ENCODE measurements around the gene SAMD1.

The SAMD1 gene

GRCh38 chr19:14090509-14091080 lies at the start of gene SAMD1:
Gene SAMD1, minus strand, starts transcription at chr19:14090751.
- DNase-seq: peak; percentile 81

- DNase-seq: no peak
Observed at GRCh38 chr19:14139944-14140343, 49.4 kb upstream of the SAMD1 start.

- DNase-seq: no peak
Observed at GRCh38 chr19:14138576-14139265, 48.2 kb upstream of the SAMD1 start.

- DNase-seq: peak; percentile 98
Observed at GRCh38 chr19:14136509-14137281, 46.1 kb upstream of the SAMD1 start, which contains the start of gene ASF1B. Gene ASF1B, minus strand, starts transcription at chr19:14136589. Its CDS starts 133 bp downstream, at chr19:14136456.

GRCh38 chr19:14135985-14136508 lies 45.5 kb upstream of the SAMD1 start:
- no peak for DNase-seq

- DNase-seq: no peak
Observed at GRCh38 chr19:14135355-14135754, 44.8 kb upstream of the SAMD1 start.

- DNase-seq: no peak
Observed at GRCh38 chr19:14127929-14128509, 37.5 kb upstream of the SAMD1 start.

- DNase-seq: no peak
Observed at GRCh38 chr19:14127176-14127575, 36.6 kb upstream of the SAMD1 start.

GRCh38 chr19:14122924-14123323 lies 32.4 kb upstream of the SAMD1 start:
- DNase-seq: no peak

- no peak for DNase-seq
Observed at GRCh38 chr19:14120497-14120780, 29.9 kb upstream of the SAMD1 start.

GRCh38 chr19:14119644-14120496 lies 29.3 kb upstream of the SAMD1 start:
- no peak for DNase-seq

- no peak for DNase-seq
Observed at GRCh38 chr19:14119146-14119545, 28.6 kb upstream of the SAMD1 start.

GRCh38 chr19:14118165-14119051 lies 27.9 kb upstream of the SAMD1 start:
- peak; percentile 22 for DNase-seq

GRCh38 chr19:14117668-14118164 lies 27.2 kb upstream of the SAMD1 start, which contains the start of gene PRKACA:
Gene PRKACA, minus strand, starts transcription at chr19:14117762. Its CDS starts 215 bp downstream, at chr19:14117547.
- peak; percentile 99 for DNase-seq

GRCh38 chr19:14116918-14117578 lies 26.5 kb upstream of the SAMD1 start:
- peak; percentile 25 for DNase-seq

GRCh38 chr19:14116525-14116917 lies 26.0 kb upstream of the SAMD1 start:
- DNase-seq: no peak

GRCh38 chr19:14115756-14116155 lies 25.2 kb upstream of the SAMD1 start:
- DNase-seq: no peak

GRCh38 chr19:14114854-14115253 lies 24.3 kb upstream of the SAMD1 start:
- DNase-seq: peak; percentile 67

GRCh38 chr19:14114439-14114838 lies 23.9 kb upstream of the SAMD1 start:
- DNase-seq: no peak

- DNase-seq: peak; percentile 44
Observed at GRCh38 chr19:14113762-14114414, 23.3 kb upstream of the SAMD1 start.
